Cardiac atrium fibroblast (primary cell): Measurements from ENCODE around the gene MC1R. TPM values are rescaled to one million over a fixed set of nuclear protein-coding genes. Genes with fewer than 3 reads are reported as not detected.

Experiments used
- total RNA-seq: library from RNA; depleted of rRNA; stranded (reverse); fragments of >200 nt; gene quantifications from 2 replicates; pipeline ENCODE4 v1.2.3, GENCODE V29; 2015

Gene MC1R
- 5.8 and 7.4 TPM in 2 replicates for total RNA-seq

GRCh38 chr16:89918453-89919347 lies at the start of gene MC1R:
MC1R (plus strand) TSS chr16:89918862; CDS start chr16:89919259, 397 bp downstream.

GRCh38 chr16:89873109-89873971 lies 45.3 kb upstream of the MC1R start, which contains the start of gene TCF25:
TCF25 (plus strand) TSS chr16:89873592; CDS start chr16:89873668, 76 bp downstream.

GRCh38 chr16:89922884-89923639 lies 4.4 kb downstream of the MC1R start, which contains the start of gene TUBB3:
TUBB3 (plus strand) TSS chr16:89923342; CDS start chr16:89923402, 60 bp downstream.

Other genes starting within 250 kb of the MC1R start
- 38.9 and 41.0 TPM in 2 replicates for gene CDK10, start 232.2 kb upstream of the MC1R start, total RNA-seq
- gene SPATA2L, start 217.2 kb upstream of the MC1R start, total RNA-seq: 13.1 and 13.9 TPM in 2 replicates
- gene VPS9D1, start 198.0 kb upstream of the MC1R start, total RNA-seq: 9.7 and 10.8 TPM in 2 replicates
- gene ZNF276, start 197.3 kb upstream of the MC1R start, total RNA-seq: 8.7 and 16.6 TPM in 2 replicates
- gene FANCA, start 102.2 kb upstream of the MC1R start, total RNA-seq: 8.1 and 12.5 TPM in 2 replicates
- gene SPIRE2, start 90.4 kb upstream of the MC1R start, total RNA-seq: 1.8 and 3.8 TPM in 2 replicates
- gene TCF25, start 45.3 kb upstream of the MC1R start, total RNA-seq: 137 and 166 TPM in 2 replicates
- 163 and 175 TPM in 2 replicates for gene TUBB3, start 4.5 kb downstream of the MC1R start, total RNA-seq
- 70.3 and 75.6 TPM in 2 replicates for gene DEF8, start 29.9 kb downstream of the MC1R start, total RNA-seq
- 0.49 and 0.54 TPM in 2 replicates for gene DBNDD1, start 100.6 kb downstream of the MC1R start, total RNA-seq
- gene PRDM7, start 158.5 kb downstream of the MC1R start, total RNA-seq: not detected in 2 replicates